OCI-LY3 (cell line): ENCODE measurements around the gene AP2A2.

Experiments used
- EZH2phosphoT487 ChIP-seq: fragments of 200-600 bp; shearing (Covaris generic); IDR thresholded peaks from 2 replicates; pipeline ENCODE4 v1.6.1; 2018; ENCODE audit warnings: antibody characterized with exemption, mixed run types, low read depth
- TF ChIP-seq, protein P1 (sequence below): fragments of 200-600, 300-600 bp; sonication (generic); IDR thresholded peaks from 2 replicates; pipeline ENCODE4 v1.5.1; 2014; ENCODE audit warnings: antibody characterized with exemption, low read length, low read depth

DNA sequence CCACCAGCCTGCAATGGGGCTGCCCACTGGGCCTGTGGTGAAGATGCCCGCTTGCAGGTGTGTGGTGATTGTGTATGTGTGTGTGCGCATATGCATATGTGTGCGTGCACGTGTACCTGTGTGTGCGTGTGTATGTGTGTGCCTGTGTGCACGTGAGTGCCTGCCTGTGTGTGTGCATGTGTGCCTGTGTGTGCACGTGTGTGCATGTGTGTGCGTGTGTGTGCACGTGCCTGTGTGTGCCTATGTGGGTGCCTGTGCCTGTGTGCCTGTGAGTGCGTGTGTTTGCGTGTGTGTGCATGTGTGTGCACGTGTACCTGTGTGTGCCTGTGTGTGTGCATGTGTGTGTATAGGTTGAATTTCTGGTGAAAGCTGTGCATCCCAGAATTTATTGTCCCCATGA, 113.3 kb downstream of the AP2A2 start:
- TF ChIP-seq, protein P1, sequence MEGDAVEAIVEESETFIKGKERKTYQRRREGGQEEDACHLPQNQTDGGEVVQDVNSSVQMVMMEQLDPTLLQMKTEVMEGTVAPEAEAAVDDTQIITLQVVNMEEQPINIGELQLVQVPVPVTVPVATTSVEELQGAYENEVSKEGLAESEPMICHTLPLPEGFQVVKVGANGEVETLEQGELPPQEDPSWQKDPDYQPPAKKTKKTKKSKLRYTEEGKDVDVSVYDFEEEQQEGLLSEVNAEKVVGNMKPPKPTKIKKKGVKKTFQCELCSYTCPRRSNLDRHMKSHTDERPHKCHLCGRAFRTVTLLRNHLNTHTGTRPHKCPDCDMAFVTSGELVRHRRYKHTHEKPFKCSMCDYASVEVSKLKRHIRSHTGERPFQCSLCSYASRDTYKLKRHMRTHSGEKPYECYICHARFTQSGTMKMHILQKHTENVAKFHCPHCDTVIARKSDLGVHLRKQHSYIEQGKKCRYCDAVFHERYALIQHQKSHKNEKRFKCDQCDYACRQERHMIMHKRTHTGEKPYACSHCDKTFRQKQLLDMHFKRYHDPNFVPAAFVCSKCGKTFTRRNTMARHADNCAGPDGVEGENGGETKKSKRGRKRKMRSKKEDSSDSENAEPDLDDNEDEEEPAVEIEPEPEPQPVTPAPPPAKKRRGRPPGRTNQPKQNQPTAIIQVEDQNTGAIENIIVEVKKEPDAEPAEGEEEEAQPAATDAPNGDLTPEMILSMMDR = no peak
- TF ChIP-seq EZH2phosphoT487 = no peak
